Brain microvascular endothelial cell (primary cell): ENCODE results near the gene CELA2B.
"Not testable (repeated sequence)": the region's sequence is repeated elsewhere in the genome, so short reads cannot be mapped to it uniquely, and the experiment has no call there.

ENCODE experiments used
- DNase-seq: peaks from one replicate; pipeline ENCODE4 v3.0.0-alpha.2; 2020
- H3K27ac ChIP-seq: fragments of 250-450 bp; sonication (Bioruptor Pico); 2 replicates; pipeline ENCODE4 v1.5.1; 2020; ENCODE audit warnings: mild to moderate bottlenecking, moderate library complexity
- H3K27me3 ChIP-seq: fragments of 250-450 bp; sonication (Bioruptor Pico); replicated peaks from 2 replicates; pipeline ENCODE4 v1.5.1; 2020; ENCODE audit warnings: mild to moderate bottlenecking
- H3K36me3 ChIP-seq: fragments of 250-450 bp; sonication (Bioruptor Pico); replicated peaks from 2 replicates; pipeline ENCODE4 v1.5.1; 2020; ENCODE audit warnings: mild to moderate bottlenecking
- H3K4me3 ChIP-seq: 2 replicates; pipeline ENCODE4 v1.5.1; 2011; ENCODE audit warnings: low read depth, mild to moderate bottlenecking, control low read depth, low read length, moderate library complexity
- CTCF ChIP-seq: IDR thresholded peaks from 2 replicates; pipeline ENCODE4 v1.5.1; 2011; ENCODE audit warnings: low read depth, mild to moderate bottlenecking, moderate library complexity, low read length, control low read depth, inconsistent platforms; ENCODE audit errors: missing control alignments
- in situ Hi-C: cut with HindIII; loops from 2 replicates; pipeline ENCODE4 v1.10.0; 2017; ENCODE audit warnings: low sequenced_read_pairs, low pct_ligation_motif_present

The CELA2B gene

DNA sequence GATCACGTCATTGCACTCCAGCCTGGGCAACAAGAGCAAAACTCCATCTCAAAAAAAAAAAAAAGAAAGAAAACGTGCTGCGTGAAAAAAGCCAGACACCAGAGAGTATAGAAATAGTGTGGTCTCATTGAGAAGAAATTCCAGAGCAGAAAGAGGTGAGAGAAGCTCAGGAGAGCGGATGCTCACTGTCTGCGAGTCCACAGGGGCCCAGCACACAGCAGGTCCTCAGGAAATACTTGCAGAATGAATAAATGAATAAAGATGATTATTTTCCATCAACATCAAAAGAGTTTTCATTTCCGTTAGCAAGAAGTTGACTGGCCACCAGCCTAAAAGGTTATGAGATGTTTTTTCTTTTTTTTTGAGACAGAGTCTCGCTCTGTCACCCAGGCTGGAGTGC, 33.7 kb downstream of the CELA2B start:
- Histone ChIP-seq H3K4me3 (no peak overlapping the region), H3K27me3 (no peaks in the 10 kb centered on the region), H3K36me3 (no peaks in the 10 kb centered on the region), H3K27ac (no peak overlapping the region)
- TF ChIP-seq CTCF: no peak
- in situ Hi-C loops: no loop called here
- DNase-seq: no peak

- no peaks in the 10 kb centered on the region for H3K27me3 ChIP-seq
- in situ Hi-C loops: no loop called here
- H3K36me3 ChIP-seq: no peaks in the 10 kb centered on the region
- no peak overlapping the region for H3K27ac ChIP-seq
- H3K4me3 ChIP-seq: no peak overlapping the region
- no peak for DNase-seq
- no peak for TF ChIP-seq CTCF
Measured at GRCh38 chr1:15510611-15511405, 34.9 kb downstream of the CELA2B start.

GRCh38 chr1:15513192-15513591, 37.3 kb downstream of the CELA2B start:
- no peak overlapping the region for H3K27ac ChIP-seq
- no peak for DNase-seq
- no peak overlapping the region for H3K4me3 ChIP-seq
- no peak for TF ChIP-seq CTCF
- no peaks in the 10 kb centered on the region for H3K36me3 ChIP-seq
- no peaks in the 10 kb centered on the region for H3K27me3 ChIP-seq
- in situ Hi-C loops: no loop called here

DNA sequence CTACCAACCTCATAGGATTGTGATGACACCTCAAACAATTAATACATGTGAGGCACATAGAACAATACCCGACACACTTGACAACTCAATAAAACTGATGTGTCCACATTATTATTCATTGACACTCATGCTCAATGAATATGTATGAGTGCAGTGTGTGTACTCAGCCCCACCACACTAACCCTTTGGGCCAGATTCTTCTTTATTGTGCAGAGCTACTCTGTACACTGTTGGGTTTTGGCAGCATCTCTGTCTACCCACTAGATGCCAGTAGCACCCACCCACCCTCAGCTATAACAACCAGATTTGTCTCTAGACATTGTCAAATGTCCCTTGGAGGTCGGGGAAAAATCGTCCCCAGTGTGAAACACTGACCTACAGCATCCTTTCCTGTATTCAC, 38.0 kb downstream of the CELA2B start:
- Histone ChIP-seq H3K4me3 (no peak overlapping the region), H3K36me3 (no peaks in the 10 kb centered on the region), H3K27ac (no peak overlapping the region), H3K27me3 (no peaks in the 10 kb centered on the region)
- no peak for TF ChIP-seq CTCF
- DNase-seq: no peak
- in situ Hi-C loops: no loop called here

- H3K27ac ChIP-seq, in situ Hi-C loops, H3K27me3 ChIP-seq, H3K36me3 ChIP-seq, H3K4me3 ChIP-seq, DNase-seq: not testable (repeated sequence)
Measured at GRCh38 chr1:15514557-15514956, 38.7 kb downstream of the CELA2B start.

GRCh38 chr1:15515022-15515663, 39.2 kb downstream of the CELA2B start:
- no peak for DNase-seq
- Histone ChIP-seq H3K4me3 (no peak overlapping the region), H3K36me3 (no peaks in the 10 kb centered on the region), H3K27me3 (no peaks in the 10 kb centered on the region), H3K27ac (no peak overlapping the region)
- no peak for TF ChIP-seq CTCF
- in situ Hi-C loops: no loop called here
